Thoracic aorta (tissue), 2 donors: ENCODE measurements around the gene SIRT2. TPM values are rescaled to one million over a fixed set of nuclear protein-coding genes. Genes with fewer than 3 reads are reported as not detected.
A peak's percentile ranks its signal among the peaks of the same experiment; 100 is the strongest.

Source experiments
- ATAC-seq: fragments of 150-250 bp; one replicate; pipeline ENCODE4 v1.8.0; 2017; ENCODE audit warnings: low read depth; ENCODE audit not compliant: insufficient number of reproducible peaks, low FRiP score
- DNase-seq: peaks from one replicate; pipeline ENCODE4 v3.0.0-alpha.2; 2020; ENCODE audit warnings: low spot score
- H3K27ac ChIP-seq, 2 donors: fragments of 200-600 bp; sonication (generic); 1 replicate in 1 of 2; 2 replicates in 1 of 2; pipeline ENCODE4 v1.5.1; 2016; ENCODE audit warnings: mild to moderate bottlenecking in 2 of 2, moderate library complexity in 2 of 2
- H3K27me3 ChIP-seq: fragments of 200-600 bp; sonication (generic); replicated peaks from 2 replicates; pipeline ENCODE4 v1.6.0; 2016; ENCODE audit warnings: mild to moderate bottlenecking; ENCODE audit not compliant: insufficient read depth
- H3K36me3 ChIP-seq: fragments of 200-600 bp; sonication (generic); one replicate; pipeline ENCODE4 v1.5.1; 2016
- H3K4me1 ChIP-seq, 2 donors: fragments of 200-600 bp; sonication (generic); 1 replicate in 1 of 2; 2 replicates in 1 of 2; pipeline versions ENCODE4 v1.5.1 to v1.6.0; 2016; ENCODE audit warnings: low read depth in 2 of 2, mild to moderate bottlenecking in 1 of 2; ENCODE audit not compliant: control insufficient read depth in 1 of 2
- H3K4me3 ChIP-seq: fragments of 200-600 bp; sonication (generic); 2 replicates; pipeline ENCODE4 v1.5.1; 2016; ENCODE audit warnings: mild to moderate bottlenecking
- H3K9me3 ChIP-seq: fragments of 200-600 bp; sonication (generic); 2 replicates; pipeline ENCODE4 v1.5.1; 2016
- CTCF ChIP-seq: fragments of 200-600 bp; sonication (generic); IDR thresholded peaks from one replicate; pipeline ENCODE4 v1.5.1; 2019; ENCODE audit warnings: antibody characterized with exemption
- total RNA-seq, 2 donors: library from RNA; depleted of rRNA; stranded (reverse); fragments of >200 nt; gene quantifications; one replicate each; pipeline versions ENCODE4 v1.1.0 to v1.2.3, GENCODE V29; 2016

Gene SIRT2
- total RNA-seq, 2 donors from 2014 or later, result 42.8 to 68.4 TPM

- Histone ChIP-seq H3K27ac (no peak overlapping the region), H3K4me3 (no peak overlapping the region), H3K27me3 (no peaks in the 10 kb centered on the region), H3K4me1 (no peaks in the 10 kb centered on the region), H3K9me3 (no peaks in the 10 kb centered on the region), H3K36me3 (peaks cover 18% of the 10 kb centered on the region)
- DNase-seq (no peak), ATAC-seq (no peak)
- no peak for TF ChIP-seq CTCF
Observed at GRCh38 chr19:38883286-38883685, 16.1 kb downstream of the SIRT2 start.

GRCh38 chr19:38880882-38881609, 18.4 kb downstream of the SIRT2 start:
- no peak for ATAC-seq

GRCh38 chr19:38880076-38880881, 19.1 kb downstream of the SIRT2 start:
- Histone ChIP-seq H3K4me1 (no peaks in the 10 kb centered on the region), H3K27ac (no peak overlapping the region), H3K27me3 (no peaks in the 10 kb centered on the region), H3K9me3 (no peaks in the 10 kb centered on the region), H3K36me3 (peaks cover 15% of the 10 kb centered on the region), H3K4me3 (no peak overlapping the region)
- no peak for TF ChIP-seq CTCF
- DNase-seq, result no peak
- ATAC-seq, result no peak

More at GRCh38 chr19:38880882-38881609, 18.4 kb downstream of the SIRT2 start:
- Histone ChIP-seq H3K9me3 (no peaks in the 10 kb centered on the region), H3K27ac (no peak overlapping the region), H3K4me3 (no peak overlapping the region), H3K4me1 (no peaks in the 10 kb centered on the region), H3K27me3 (no peaks in the 10 kb centered on the region), H3K36me3 (peaks cover 15% of the 10 kb centered on the region)
- no peak for DNase-seq
- TF ChIP-seq CTCF, result no peak

GRCh38 chr19:38879400-38879751, 20.0 kb downstream of the SIRT2 start:
- Histone ChIP-seq H3K36me3 (peaks cover 15% of the 10 kb centered on the region), H3K9me3 (no peaks in the 10 kb centered on the region), H3K4me1 (no peaks in the 10 kb centered on the region), H3K4me3 (no peak overlapping the region), H3K27me3 (no peaks in the 10 kb centered on the region), H3K27ac (no peak overlapping the region)
- DNase-seq, result no peak
- no peak for ATAC-seq
- no peak for TF ChIP-seq CTCF

- Histone ChIP-seq H3K36me3 (peaks cover 15% of the 10 kb centered on the region), H3K27ac (peak overlapping the region in 1 of 2 donors; percentile 34), H3K27me3 (no peaks in the 10 kb centered on the region), H3K4me3 (no peak overlapping the region), H3K4me1 (no peaks in the 10 kb centered on the region), H3K9me3 (no peaks in the 10 kb centered on the region)
- no peak for ATAC-seq
- no peak for TF ChIP-seq CTCF
- no peak for DNase-seq
Observed at GRCh38 chr19:38878575-38879399, 20.6 kb downstream of the SIRT2 start.
